WTC11 (cell line): ENCODE data around the gene GABPB1.

Source experiments
- CTCF ChIP-seq: fragments of 200-600 bp; IDR thresholded peaks from 2 replicates; pipeline ENCODE4 v1.8.0; 2022; ENCODE audit warnings: antibody characterized with exemption
- IRF2 ChIP-seq: sonication (generic); formaldehyde crosslinking; IDR thresholded peaks from 2 replicates; pipeline ENCODE4 v1.8.0; 2022; ENCODE audit warnings: low read depth, missing genetic modification reagents, borderline replicate concordance
- MAX ChIP-seq: sonication (generic); formaldehyde crosslinking; IDR thresholded peaks from 2 replicates; pipeline ENCODE4 v1.8.0; 2022; ENCODE audit warnings: mild to moderate bottlenecking, missing genetic modification reagents
- MLX ChIP-seq: sonication (generic); formaldehyde crosslinking; IDR thresholded peaks from 2 replicates; pipeline ENCODE4 v1.8.1; 2023; ENCODE audit warnings: mild to moderate bottlenecking, missing genetic modification reagents, moderate library complexity
- SP1 ChIP-seq: sonication (generic); formaldehyde crosslinking; conservative IDR thresholded peaks from 2 replicates; pipeline ENCODE4 v1.8.1; 2022; ENCODE audit warnings: missing genetic modification reagents
- STAT6 ChIP-seq: sonication (generic); formaldehyde crosslinking; conservative IDR thresholded peaks from 2 replicates; pipeline ENCODE4 v1.8.1; 2023; ENCODE audit warnings: mild to moderate bottlenecking, low read depth, missing genetic modification reagents, moderate library complexity
- USF1 ChIP-seq: sonication (generic); formaldehyde crosslinking; IDR thresholded peaks from 2 replicates; pipeline ENCODE4 v1.8.0; 2022; ENCODE audit warnings: mild to moderate bottlenecking, missing genetic modification reagents
- ZNF138 ChIP-seq: sonication (generic); formaldehyde crosslinking; conservative IDR thresholded peaks from 2 replicates; pipeline ENCODE4 v1.8.1; 2022; ENCODE audit warnings: mild to moderate bottlenecking, moderate library complexity, missing genetic modification reagents

GRCh38 chr15:50380089-50380488 is 25.1 kb upstream of the GABPB1 start:
- TF ChIP-seq MAX (CRISPR knock-in tag), result no peak
- no peak for TF ChIP-seq CTCF
- no peak for TF ChIP-seq ZNF138 (CRISPR knock-in tag)
- TF ChIP-seq IRF2, result no peak
- no peak for TF ChIP-seq USF1 (CRISPR knock-in tag)
- TF ChIP-seq SP1 (CRISPR knock-in tag), result no peak
- no peak for TF ChIP-seq STAT6 (CRISPR knock-in tag)
- TF ChIP-seq MLX (CRISPR knock-in tag), result no peak
